HCT116 (cell line): Measurements from ENCODE around the gene VWC2L. TPM values are rescaled to one million over a fixed set of nuclear protein-coding genes. Genes with fewer than 3 reads are reported as not detected.

Experiments
- ATAC-seq: fragments of 200-7000 bp; cut with Tn5 transposase; 2 replicates; pipeline ENCODE4 v1.9.1; 2020; ENCODE audit warnings: mild to moderate bottlenecking, moderate library complexity
- BruUV-seq: library from RNA; stranded (reverse); fragments of 400-500 nt; replicated peaks from 2 replicates; lab custom pipeline; 2021; lab: Mats Ljungman, UMichigan
- CTCF ChIA-PET: fragments of 300-600 bp; sonication (Branson Sonifier 250); formaldehyde crosslinking; loops from one replicate; lab custom pipeline; 2021; ENCODE audit warnings: antibody characterized with exemption; lab: Charles Lee
- POLR2A ChIA-PET: fragments of 300-600, 350-600 bp; sonication (Branson Sonifier 250); formaldehyde crosslinking; loops from one replicate; lab custom pipeline; 2021; ENCODE audit warnings: antibody characterized with exemption; lab: Charles Lee
- RAD21 ChIA-PET, 2 experiments: fragments of 300-600 bp; sonication (Branson Sonifier 250); formaldehyde crosslinking; loops; one replicate each; lab custom pipeline; 2023; ENCODE audit warnings: low total read pairs in 2 of 2; ENCODE audit not compliant: uncharacterized antibody in 2 of 2, unreplicated experiment in 2 of 2, low non-redundant PET in 1 of 2; lab: Charles Lee
- DNase-seq: peaks from one replicate; pipeline ENCODE4 v3.0.0-alpha.2; 2010; ENCODE audit warnings: low read depth, low spot score
- H2AFZ ChIP-seq: fragments of 200-600 bp; shearing (Covaris generic), sonication (generic); 2 replicates; pipeline ENCODE4 v1.6.1; 2017; ENCODE audit warnings: low read depth, mixed run types, mixed read lengths, antibody characterized with exemption, low read length; ENCODE audit not compliant: poor library complexity, severe bottlenecking
- H3K27ac ChIP-seq: 2 replicates; pipeline ENCODE4 v1.5.1; 2012; ENCODE audit warnings: low read depth, low read length
- H3K27me3 ChIP-seq: fragments of 200-600 bp; sonication (generic); 2 replicates; pipeline ENCODE4 v1.6.1; 2016; ENCODE audit warnings: mixed run types, low read length, mixed read lengths; ENCODE audit not compliant: insufficient read depth
- H3K36me3 ChIP-seq, 2 experiments: fragments of 200-500 bp in 1 of 2; fragments of 200-600 bp in 1 of 2; sonication (Bioruptor generic) in 1 of 2; sonication (generic) in 1 of 2; 2 replicates each; pipeline versions ENCODE4 v1.5.1 to v1.6.1; 2014 to 2016; ENCODE audit warnings: low read length in 2 of 2, inconsistent platforms in 1 of 2, mixed read lengths in 1 of 2, mixed run types in 1 of 2; ENCODE audit not compliant: insufficient read depth in 2 of 2, control insufficient read depth in 1 of 2
- H3K4me1 ChIP-seq, 2 experiments: fragments of 200-600 bp in 1 of 2; sonication (generic) in 1 of 2; 2 replicates each; pipeline versions ENCODE4 v1.5.1 to v1.6.1; 2012 to 2017; ENCODE audit warnings: low read length in 2 of 2, inconsistent platforms in 1 of 2, mild to moderate bottlenecking in 1 of 2, mixed read lengths in 1 of 2, mixed run types in 1 of 2, moderate library complexity in 1 of 2; ENCODE audit not compliant: insufficient read depth in 2 of 2, control insufficient read depth in 1 of 2
- H3K4me2 ChIP-seq: fragments of 200-600 bp; sonication (generic); 2 replicates; pipeline ENCODE4 v1.6.1; 2017; ENCODE audit warnings: mixed run types, low read length, mixed read lengths
- H3K4me3 ChIP-seq, 2 experiments: fragments of 200-600 bp in 1 of 2; sonication (generic) in 1 of 2; replicated peaks in 1 of 2; 2 replicates each; pipeline ENCODE4 v1.5.1; 2011 to 2016; ENCODE audit warnings: low read length in 2 of 2, control low read depth in 1 of 2, low read depth in 1 of 2, mild to moderate bottlenecking in 1 of 2, mixed read lengths in 1 of 2, mixed run types in 1 of 2
- H3K79me2 ChIP-seq: fragments of 200-600 bp; sonication (generic); 2 replicates; pipeline ENCODE4 v1.6.1; 2017; ENCODE audit warnings: mild to moderate bottlenecking, mixed run types, low read length, moderate library complexity, mixed read lengths; ENCODE audit not compliant: insufficient read depth
- H3K9ac ChIP-seq: fragments of 200-600 bp; sonication (generic); 2 replicates; pipeline ENCODE4 v1.6.1; 2016; ENCODE audit warnings: low read length, mixed read lengths
- H3K9me2 ChIP-seq: fragments of 200-600 bp; sonication (generic), shearing (Covaris generic); 2 replicates; pipeline ENCODE4 v1.6.1; 2017; ENCODE audit warnings: mixed run types, mild to moderate bottlenecking, moderate library complexity; ENCODE audit not compliant: insufficient read depth
- H3K9me3 ChIP-seq, 2 experiments: fragments of 200-500 bp in 1 of 2; fragments of 200-600 bp in 1 of 2; sonication (Bioruptor generic) in 1 of 2; sonication (generic) in 1 of 2; 2 replicates each; pipeline ENCODE4 v1.6.1; 2014 to 2017; ENCODE audit warnings: low read length in 2 of 2, mixed read lengths in 2 of 2, inconsistent platforms in 1 of 2, low read depth in 1 of 2, mild to moderate bottlenecking in 1 of 2, mixed run types in 1 of 2, moderate library complexity in 1 of 2; ENCODE audit not compliant: control insufficient read depth in 1 of 2, insufficient read depth in 1 of 2
- H4K20me1 ChIP-seq: fragments of 200-600 bp; sonication (generic), shearing (Covaris generic); 2 replicates; pipeline ENCODE4 v1.6.1; 2017; ENCODE audit warnings: mixed run types, mild to moderate bottlenecking, moderate library complexity; ENCODE audit not compliant: insufficient read depth
- CBX3 ChIP-seq: IDR thresholded peaks from 2 replicates; pipeline ENCODE4 v1.6.1; 2012; ENCODE audit warnings: low read depth
- CEBPB ChIP-seq: IDR thresholded peaks from 2 replicates; pipeline ENCODE4 v1.6.1; 2012; ENCODE audit warnings: low read depth
- EGR1 ChIP-seq: IDR thresholded peaks from 2 replicates; pipeline ENCODE4 v1.6.1; 2012; ENCODE audit warnings: low read depth
- EZH2phosphoT487 ChIP-seq: fragments of 200-600 bp; IDR thresholded peaks from 2 replicates; pipeline ENCODE4 v1.6.1; 2018; ENCODE audit warnings: antibody characterized with exemption, borderline replicate concordance
- POLR2A ChIP-seq: IDR thresholded peaks from 2 replicates; pipeline ENCODE4 v1.7.0; 2011; ENCODE audit warnings: borderline replicate concordance; ENCODE audit not compliant: insufficient read depth, insufficient read length; ENCODE audit errors: extremely low read depth
- REST ChIP-seq: IDR thresholded peaks from 2 replicates; pipeline ENCODE4 v1.6.1; 2012; ENCODE audit warnings: low read depth
- SRF ChIP-seq: IDR thresholded peaks from 2 replicates; pipeline ENCODE4 v1.6.1; 2012; ENCODE audit warnings: low read depth
- TCF7L2 ChIP-seq: IDR thresholded peaks from 2 replicates; pipeline ENCODE4 v1.7.0; 2011; ENCODE audit warnings: borderline replicate concordance, inconsistent platforms; ENCODE audit not compliant: insufficient read depth, insufficient read length; ENCODE audit errors: extremely low read depth
- ZBTB33 ChIP-seq: IDR thresholded peaks from 2 replicates; pipeline ENCODE4 v1.6.1; 2011; ENCODE audit warnings: mild to moderate bottlenecking, low read length, moderate library complexity; ENCODE audit not compliant: insufficient replicate concordance; ENCODE audit errors: extremely low read depth
- ZFX ChIP-seq: fragments of 450-650 bp; IDR thresholded peaks from 2 replicates; pipeline ENCODE4 v1.6.1; 2017
- intact Hi-C: fragments of 100-400 bp; cut with micrococcal nuclease; formaldehyde crosslinking; loops from 2 replicates; pipeline ENCODE4 v1.10.0; 2022
- total RNA-seq: library from RNA; stranded (reverse); gene quantifications from one replicate; pipeline ENCODE4 v1.2.1, GENCODE V29; 2021; ENCODE audit not compliant: unreplicated experiment
- TF ChIP-seq, protein P1 (sequence below): IDR thresholded peaks from 2 replicates; pipeline ENCODE4 v1.6.1; 2012

The VWC2L gene
- total RNA-seq, 1 experiment from 2014 or later = not detected

- BruUV-seq = no TSS peak
These were observed 168.2 kb downstream of the VWC2L start for GRCh38 chr2:214579035-214579434.

More at GRCh38 chr2:214579035-214579434, 168.2 kb downstream of the VWC2L start:
- Histone ChIP-seq H3K9me3 (no peaks in the 10 kb centered on the region), H3K27me3 (no peaks in the 10 kb centered on the region), H3K36me3 (no peaks in the 10 kb centered on the region), H3K79me2 (no peaks in the 10 kb centered on the region), H3K4me1 (no peaks in the 10 kb centered on the region), H2AFZ (no peak overlapping the region), H4K20me1 (no peaks in the 10 kb centered on the region), H3K27ac (no peak overlapping the region), H3K4me2 (no peak overlapping the region), H3K9ac (no peak overlapping the region), H3K9me2 (no peaks in the 10 kb centered on the region; the same call in 1 of the 2 replicates), H3K4me3 (no peak overlapping the region)
- RAD21 ChIA-PET = no interaction called here
- intact Hi-C loops = no loop called here
- TF ChIP-seq EZH2phosphoT487 (no peak), REST (no peak), CBX3 (no peak), ZFX (no peak), POLR2A (no peak), TCF7L2 (no peak), EGR1 (no peak), SRF (no peak), ZBTB33 (no peak), CEBPB (no peak)
- TF ChIP-seq, protein P1, sequence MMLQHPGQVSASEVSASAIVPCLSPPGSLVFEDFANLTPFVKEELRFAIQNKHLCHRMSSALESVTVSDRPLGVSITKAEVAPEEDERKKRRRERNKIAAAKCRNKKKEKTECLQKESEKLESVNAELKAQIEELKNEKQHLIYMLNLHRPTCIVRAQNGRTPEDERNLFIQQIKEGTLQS = no peak
- no peak for DNase-seq
- ATAC-seq = no peak
- CTCF ChIA-PET = no interaction called here
- POLR2A ChIA-PET = no interaction called here
